ENCODE data around the gene P2RY4.
A peak's percentile ranks its signal among the peaks of the same experiment; 100 is the strongest.
"Not testable (repeated sequence)": the region's sequence is repeated elsewhere in the genome, so short reads cannot be mapped to it uniquely, and the experiment has no call there.

Gene P2RY4

GRCh38 chrX:70260104-70260503, at the start of gene P2RY4:
TSS of gene P2RY4 (minus strand) at chrX:70260204. CDS start at chrX:70259624, 580 bp downstream.
- DNase-seq: no peak

DNA sequence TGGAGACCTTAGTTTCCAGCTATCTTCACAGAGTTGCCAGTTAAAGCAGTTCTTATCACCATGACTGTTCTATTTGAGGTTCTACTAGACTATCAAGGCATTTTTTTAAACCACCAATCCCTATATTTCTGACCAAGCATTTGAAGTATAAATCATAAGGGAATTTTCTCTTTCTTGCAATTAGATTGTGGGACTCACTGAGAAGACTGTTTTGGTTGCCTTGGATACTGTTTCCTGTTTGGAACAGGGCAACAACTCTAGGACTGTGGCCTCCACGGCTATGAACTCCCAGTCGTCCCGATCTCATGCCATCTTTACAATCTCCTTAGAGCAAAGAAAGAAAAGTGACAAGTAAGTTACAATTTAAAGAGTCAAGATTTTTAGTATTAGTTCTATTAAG, 41.7 kb upstream of the P2RY4 start:
- DNase-seq: no peak

DNA sequence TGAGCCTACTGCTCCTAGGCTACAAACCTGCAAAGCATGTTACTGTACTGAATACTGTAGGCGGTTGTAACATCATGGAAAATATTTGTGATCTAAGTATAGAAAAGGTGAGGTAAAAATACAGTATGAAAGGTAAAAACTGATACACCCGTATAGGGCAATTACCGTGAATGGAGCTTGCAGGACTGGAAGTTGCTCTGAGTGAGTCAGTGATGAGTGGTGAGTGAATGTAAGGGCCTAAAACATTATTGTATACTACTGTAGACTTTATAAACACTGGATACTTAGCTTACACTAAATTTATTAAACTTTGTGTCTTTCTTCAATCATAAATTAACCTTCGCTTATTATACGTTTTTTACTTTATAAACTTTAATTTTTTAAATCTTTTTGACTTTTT, 33.6 kb upstream of the P2RY4 start:
- no peak for DNase-seq

- no peak for DNase-seq
These were observed 32.8 kb upstream of the P2RY4 start for GRCh38 chrX:70292788-70293187.

- peak; percentile 91 for DNase-seq
These were observed 30.1 kb upstream of the P2RY4 start, which contains the start of the genes KIF4A and PDZD11 for GRCh38 chrX:70289793-70290770. TSS of gene KIF4A (plus strand) at chrX:70290104. CDS start at chrX:70290459, 355 bp downstream. TSS of gene PDZD11 (minus strand) at chrX:70289927. CDS start at chrX:70289341, 586 bp downstream.

DNA sequence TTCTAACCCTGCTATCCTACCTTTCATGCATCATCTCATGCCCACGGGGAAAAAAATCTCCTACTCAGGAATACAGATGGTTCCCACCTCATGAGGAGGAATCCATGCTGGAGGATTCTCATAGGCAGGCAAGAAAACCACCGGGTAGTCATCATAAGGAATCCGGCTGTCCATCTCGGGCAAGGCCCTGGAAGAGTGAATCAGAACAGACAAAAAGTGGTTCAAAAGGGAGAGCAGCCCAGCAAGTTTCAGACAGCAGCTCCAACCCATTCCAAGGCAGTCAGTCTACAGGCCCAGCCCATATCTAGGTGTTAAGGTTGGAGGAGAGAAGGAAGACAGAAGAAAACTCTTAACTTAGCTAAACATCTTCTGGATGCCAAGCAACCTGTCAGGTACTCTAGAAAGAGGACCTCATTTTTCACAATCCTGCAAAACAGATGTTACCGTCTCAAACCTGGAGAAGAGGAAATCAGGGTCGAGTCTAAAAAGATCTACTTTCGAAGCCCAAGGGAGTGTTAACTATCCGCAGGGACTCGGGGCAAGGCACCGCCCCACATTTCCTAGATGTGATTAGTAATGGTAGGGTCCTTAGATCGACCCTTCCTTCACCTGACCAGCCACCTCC, 29.3 kb upstream of the P2RY4 start:
- DNase-seq: no peak

DNA sequence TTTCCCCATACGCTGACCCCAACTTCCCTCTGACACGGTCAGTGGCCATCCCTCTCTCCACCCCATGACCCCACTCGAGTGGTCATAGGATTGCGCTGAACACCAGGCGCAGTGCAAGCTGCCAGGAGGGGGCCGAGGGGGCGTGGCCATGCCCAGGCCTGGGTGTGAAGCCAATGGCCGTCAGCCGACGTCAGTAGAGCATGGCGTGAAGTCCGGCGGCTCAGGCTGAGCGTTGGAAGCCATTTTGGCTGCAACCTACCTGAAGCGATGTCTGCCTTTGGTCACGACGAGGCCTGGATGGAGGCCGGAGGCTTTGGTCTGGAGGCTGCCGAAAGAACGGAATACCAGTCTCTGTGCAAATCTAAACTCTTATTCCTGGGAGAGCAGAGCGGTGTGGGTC, 21.9 kb upstream of the P2RY4 start, which contains the start of gene RAB41:
Gene RAB41, plus strand, starts transcription at position 222 of the 400 bp plus-strand sequence. Its CDS starts 46 bp downstream, at position 268.
- DNase-seq: no peak

GRCh38 chrX:70280573-70280972, 20.6 kb upstream of the P2RY4 start:
- DNase-seq: no peak

GRCh38 chrX:70279081-70279480, 19.1 kb upstream of the P2RY4 start:
- no peak for DNase-seq

DNA sequence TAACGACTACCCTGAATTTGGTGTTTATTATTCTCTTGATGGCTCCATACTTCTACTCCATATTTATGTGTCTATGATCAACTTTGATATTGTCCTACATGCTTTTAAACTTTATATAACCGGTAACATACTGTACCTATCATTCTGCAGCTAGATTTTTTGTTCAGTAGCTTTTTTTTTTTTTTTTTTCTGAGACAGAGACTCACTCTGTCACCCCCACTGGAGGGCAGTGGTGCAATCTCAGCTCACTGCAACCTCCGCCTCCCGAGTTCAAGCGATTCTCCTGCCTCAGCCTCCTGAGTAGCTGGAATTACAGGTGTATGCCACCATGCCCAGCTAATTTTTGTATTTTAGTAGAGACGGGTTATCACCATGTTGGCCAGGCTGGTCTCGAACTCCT, 14.0 kb upstream of the P2RY4 start:
- DNase-seq: not testable (repeated sequence)

- DNase-seq: no peak
These were observed 8.0 kb upstream of the P2RY4 start, which contains the start of gene ARR3 for GRCh38 chrX:70268034-70268433. TSS of gene ARR3 (plus strand) at chrX:70268334. CDS start at chrX:70269386, 1,052 bp downstream.

DNA sequence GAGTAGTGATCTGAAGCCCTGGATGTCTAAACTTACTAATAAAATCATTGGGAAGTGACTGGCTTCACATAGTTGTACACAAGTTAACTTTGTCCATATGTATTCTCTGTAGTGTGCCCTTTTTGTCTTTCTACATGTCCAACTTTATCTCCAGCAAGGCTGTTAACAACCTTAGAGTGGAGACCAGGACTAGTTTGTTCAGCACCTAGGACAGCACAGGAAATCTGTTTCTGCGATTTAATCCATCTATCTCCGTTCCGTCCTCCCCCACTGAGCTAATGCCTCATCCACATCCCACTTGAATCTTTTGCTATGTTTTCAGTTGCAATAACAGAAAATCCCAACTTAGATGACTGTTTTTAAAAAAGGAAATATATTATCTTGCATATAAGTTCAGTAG, 4.8 kb upstream of the P2RY4 start:
- DNase-seq: no peak

DNA sequence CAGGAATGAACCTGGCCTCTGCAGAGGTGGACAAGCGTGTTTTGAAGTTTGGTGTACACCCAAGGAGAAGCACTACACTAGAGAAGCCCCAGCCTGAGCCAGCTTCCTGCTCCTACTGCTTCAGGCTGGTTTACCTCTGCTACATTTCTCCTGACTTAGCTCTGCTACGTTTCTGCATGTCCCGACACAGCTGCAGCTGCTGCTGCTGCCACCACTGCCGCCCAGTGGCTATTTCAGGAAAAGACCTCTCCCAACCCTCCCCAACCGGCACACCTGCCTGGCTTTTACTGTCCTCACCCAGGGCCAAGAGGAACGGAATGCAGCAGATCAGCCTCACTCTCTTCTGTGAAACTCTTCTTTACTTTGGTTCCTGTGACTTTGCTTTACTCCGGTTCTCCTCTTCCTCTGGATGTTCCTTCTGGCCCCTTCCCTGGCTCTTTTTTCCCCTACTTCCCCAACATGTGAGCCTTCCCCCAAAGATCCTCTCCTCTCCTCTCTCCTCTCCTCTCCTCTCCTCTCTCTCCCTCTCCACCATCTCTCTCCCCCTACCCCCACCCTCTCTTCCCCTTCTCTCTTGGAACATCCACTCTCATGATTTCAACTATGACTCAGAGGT, 3.1 kb upstream of the P2RY4 start:
- peak; percentile 60 for DNase-seq

DNA sequence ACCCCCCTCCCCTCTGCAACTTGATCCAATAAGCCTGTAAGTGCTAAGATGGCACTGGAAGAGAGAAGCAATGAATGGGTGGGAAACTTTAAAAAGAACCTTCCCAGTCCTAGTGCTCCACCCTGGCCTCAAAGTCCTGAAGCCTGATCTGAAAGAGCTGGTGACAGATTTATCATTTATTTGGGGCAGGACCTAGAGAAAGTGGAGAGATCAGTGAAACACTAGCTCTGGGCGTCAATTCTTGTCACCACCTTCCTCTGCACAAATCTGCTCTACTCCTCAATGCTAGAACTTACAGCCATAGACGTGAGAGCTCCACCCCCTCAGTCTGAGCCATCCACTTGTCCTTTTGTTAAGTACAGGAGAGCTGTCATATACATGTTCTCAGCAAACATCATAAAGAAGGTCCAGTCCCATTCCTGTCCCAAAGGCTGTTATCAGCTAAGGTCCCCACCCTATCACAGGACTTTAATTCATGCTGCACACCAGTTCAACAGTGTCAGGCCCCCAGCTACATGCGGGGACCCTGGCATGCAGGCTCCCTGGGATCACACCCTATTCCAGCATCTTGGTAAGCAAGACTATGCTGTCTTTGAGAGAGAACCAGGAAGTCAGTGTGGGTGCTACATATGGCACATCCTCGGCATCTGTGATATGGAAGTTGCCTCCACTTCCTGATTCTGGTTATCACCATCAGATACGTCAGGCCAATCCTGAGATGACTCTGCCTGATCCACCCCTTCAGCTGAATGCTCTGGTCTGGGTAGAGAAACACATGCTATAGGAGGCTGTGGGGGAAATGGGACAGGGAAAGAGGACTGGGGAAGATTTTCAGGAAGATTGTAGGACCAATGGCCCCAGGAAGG, 2.3 kb downstream of the P2RY4 start:
- DNase-seq: no peak

GRCh38 chrX:70255452-70255851, 4.6 kb downstream of the P2RY4 start:
- no peak for DNase-seq

DNA sequence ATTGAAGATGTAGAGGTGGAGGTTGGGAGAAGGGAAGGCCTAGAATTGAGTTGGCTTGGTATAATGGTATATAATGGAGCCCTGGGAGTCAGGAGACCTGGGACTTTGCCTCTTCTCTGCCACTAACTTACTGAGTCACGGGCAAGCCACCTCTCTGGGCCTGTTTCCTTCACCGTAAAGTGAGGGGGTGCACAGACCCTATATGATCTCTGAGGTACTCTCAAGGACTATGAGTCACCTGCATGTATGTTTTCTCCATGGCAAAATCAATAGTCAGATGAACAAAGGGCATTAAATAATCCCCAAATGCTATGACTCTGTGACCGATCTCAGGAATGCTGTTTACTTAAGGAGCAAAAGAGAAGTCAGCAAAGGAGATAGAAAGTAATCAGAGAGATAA, 5.1 kb downstream of the P2RY4 start:
- DNase-seq: no peak

DNA sequence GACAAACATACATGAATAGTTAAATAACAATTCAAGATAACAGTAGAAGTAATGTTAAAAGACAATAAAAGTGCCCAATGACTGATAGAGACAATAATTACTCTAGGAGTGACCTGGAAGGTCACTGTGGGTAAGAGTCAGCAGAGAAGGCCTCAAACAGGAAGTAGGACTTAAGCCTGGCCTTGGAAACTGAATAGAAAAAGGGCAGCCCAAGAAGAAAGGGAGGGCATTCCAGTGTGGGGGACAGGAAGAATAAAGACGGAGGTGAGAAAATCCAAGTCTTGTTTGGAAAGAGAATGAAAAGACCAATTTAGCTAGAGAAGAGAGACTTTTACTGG, 6.0 kb downstream of the P2RY4 start:
- DNase-seq: no peak

DNA sequence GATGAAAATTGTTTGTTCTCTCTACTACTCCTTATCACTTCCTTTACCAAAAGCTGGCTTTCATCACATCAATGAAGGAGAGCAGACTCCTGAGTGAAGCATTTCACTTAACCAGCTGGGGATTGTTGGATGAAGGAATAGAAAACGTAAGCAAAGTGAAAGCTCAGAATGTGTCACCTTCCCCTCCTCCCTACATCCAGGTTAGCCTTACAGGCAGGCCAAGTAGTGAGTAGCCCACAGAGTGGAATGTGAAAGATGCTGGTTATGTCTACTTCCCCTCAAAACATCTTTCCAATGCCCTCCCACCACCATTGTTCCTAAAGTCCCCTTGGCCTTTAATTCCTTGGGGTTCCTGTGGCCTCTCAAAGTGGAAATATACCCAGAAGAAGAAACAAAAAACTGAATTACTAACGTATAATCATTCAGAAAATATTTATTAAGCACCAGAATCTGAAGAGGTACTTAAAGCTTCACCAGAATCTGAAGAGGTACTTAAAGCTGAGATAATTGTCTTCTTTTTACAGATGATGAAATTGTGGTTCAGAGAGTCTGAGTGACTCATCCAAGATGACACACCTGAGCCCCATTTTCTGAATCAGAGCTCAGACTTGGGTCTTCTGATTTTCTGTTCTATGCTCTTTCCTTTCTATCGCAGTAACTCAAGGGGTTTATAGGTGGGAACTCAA, 6.5 kb downstream of the P2RY4 start:
- DNase-seq: peak; percentile 16

- DNase-seq: no peak
These were observed 7.5 kb downstream of the P2RY4 start for GRCh38 chrX:70252491-70252890.

DNA sequence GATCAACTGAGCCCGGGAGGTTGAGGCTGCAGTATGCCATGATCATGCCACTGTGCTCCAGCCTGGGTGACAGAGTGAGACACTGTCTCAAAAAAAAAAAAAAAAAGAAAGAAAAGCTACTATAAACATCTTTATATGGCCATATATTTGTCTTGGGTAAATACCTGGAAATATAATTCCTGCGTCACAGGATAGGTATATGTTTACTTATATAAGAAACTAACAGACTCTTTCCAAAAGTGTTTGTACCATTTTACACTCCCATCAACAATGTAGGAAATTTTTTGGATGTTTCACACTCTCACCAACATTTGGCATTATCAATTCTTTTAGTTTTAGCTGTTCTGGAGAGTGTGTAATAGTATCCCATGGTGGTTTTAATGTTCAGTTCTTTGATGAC, 12.8 kb downstream of the P2RY4 start:
- DNase-seq: no peak

DNA sequence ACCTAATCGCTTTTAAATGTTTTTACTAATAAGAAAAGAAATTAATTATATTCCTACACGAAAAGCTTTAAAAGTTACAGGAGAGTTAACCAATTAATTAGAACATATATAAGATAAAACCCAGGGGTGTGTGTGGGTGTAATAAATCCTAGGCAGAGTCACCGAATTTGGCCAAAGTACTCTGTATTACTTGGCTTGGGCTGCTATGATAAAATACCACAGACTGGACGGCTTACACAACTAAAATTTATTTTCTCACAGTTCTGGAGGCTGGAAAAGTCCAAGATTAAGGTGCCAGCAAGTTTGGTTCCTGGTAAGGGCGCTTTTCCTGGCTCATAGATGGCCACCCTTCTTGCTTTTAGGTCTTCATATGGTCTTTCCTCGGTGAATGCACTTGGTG, 15.1 kb downstream of the P2RY4 start:
- DNase-seq: no peak

DNA sequence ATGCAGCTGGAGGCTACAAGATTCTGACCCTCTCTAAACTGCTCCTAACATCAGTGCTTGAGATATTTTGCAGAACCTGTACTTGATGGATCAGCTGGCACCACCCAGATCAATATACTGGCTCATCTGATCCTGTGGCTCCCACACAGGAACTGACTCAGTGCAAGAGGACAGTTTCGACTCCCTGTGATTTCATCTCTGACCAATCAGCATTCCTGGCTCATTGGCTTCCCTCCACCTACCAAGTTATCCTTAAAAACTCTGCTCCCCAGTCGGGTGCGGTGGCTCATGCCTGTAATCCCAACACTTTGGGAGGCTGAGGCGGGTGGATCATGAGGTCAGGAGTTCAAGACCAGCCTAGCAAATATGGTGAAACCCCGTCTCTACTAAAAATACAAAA, 16.4 kb downstream of the P2RY4 start:
- DNase-seq: not testable (repeated sequence)
